Tibial artery (tissue), 4 donors: ENCODE data around the gene MLLT11.

Experiments used
- DNase-seq, 2 donors: peaks; one replicate each; pipeline ENCODE4 v3.0.0-alpha.2; 2019
- H3K27ac ChIP-seq, 2 donors: fragments of 200-600 bp; sonication (generic) in 1 of 2; 1 replicate in 1 of 2; 2 replicates in 1 of 2; pipeline ENCODE4 v1.5.1; 2018 to 2019; ENCODE audit warnings: mild to moderate bottlenecking in 1 of 2
- H3K27me3 ChIP-seq, 2 donors: fragments of 200-600 bp; sonication (generic) in 1 of 2; one replicate each; pipeline versions ENCODE4 v1.5.1 to v1.6.0; 2016 to 2019
- H3K36me3 ChIP-seq, 3 donors: fragments of 200-600 bp; sonication (generic) in 2 of 3; one replicate each; pipeline ENCODE4 v1.5.1; 2016 to 2019; ENCODE audit warnings: mild to moderate bottlenecking in 2 of 3
- H3K4me1 ChIP-seq, 4 donors: fragments of 200-600 bp; sonication (generic) in 2 of 4; 1 replicate in 3 of 4; 2 replicates in 1 of 4; pipeline ENCODE4 v1.5.1; 2016 to 2019
- H3K4me3 ChIP-seq, 2 donors: fragments of 200-600 bp; sonication (generic) in 1 of 2; 1 replicate in 1 of 2; 2 replicates in 1 of 2; pipeline ENCODE4 v1.5.1; 2018 to 2019; ENCODE audit warnings: mild to moderate bottlenecking in 2 of 2
- H3K9me3 ChIP-seq, 3 donors: fragments of 200-600 bp; sonication (generic) in 1 of 3; one replicate each; pipeline ENCODE4 v1.5.1; 2016 to 2019
- CTCF ChIP-seq, 2 experiments: fragments of 200-600 bp in 1 of 2; fragments of 450-650 bp in 1 of 2; IDR thresholded peaks; one replicate each; pipeline ENCODE4 v1.5.1; 2017 to 2019; ENCODE audit warnings: antibody characterized with exemption in 2 of 2, mild to moderate bottlenecking in 1 of 2, moderate library complexity in 1 of 2
- intact Hi-C: fragments of 100-400 bp; cut with DNase I; formaldehyde crosslinking; loops from one replicate; pipeline ENCODE4 v1.15.0; 2023; ENCODE audit warnings: low total_unique reads

The MLLT11 gene

GRCh38 chr1:151043163-151043562, 17.0 kb upstream of the MLLT11 start:
- intact Hi-C loops, result no loop called here

GRCh38 chr1:151047591-151047924, 12.6 kb upstream of the MLLT11 start, which contains the start of gene C1orf56:
C1orf56 (plus strand) TSS chr1:151047751; CDS start chr1:151047848, 97 bp downstream.
- intact Hi-C loops, result no loop called here
- H3K9me3 ChIP-seq, result no peaks in the 10 kb centered on the region
- DNase-seq, result peak; percentile 63 to 84
- H3K4me3 ChIP-seq, result peak within 1 kb of the TSS; percentile 63 to 82
- no peaks in the 10 kb centered on the region for H3K27me3 ChIP-seq
- peak within 1 kb of the TSS; percentile 85 to 98 for H3K27ac ChIP-seq
- TF ChIP-seq CTCF (IDR thresholded peaks at IDR 0.05), result no peak
- peaks cover 0 to 23% (median 13%) of the 10 kb centered on the region in 4 donors for H3K4me1 ChIP-seq
- peaks cover 4 to 17% (median 10%) of the 10 kb centered on the region in 3 donors for H3K36me3 ChIP-seq

More at GRCh38 chr1:151043163-151043562, 17.0 kb upstream of the MLLT11 start:
- no peaks in the 10 kb centered on the region for H3K27me3 ChIP-seq
- H3K9me3 ChIP-seq, result no peaks in the 10 kb centered on the region
- peaks cover 0 to 9% (median 4%) of the 10 kb centered on the region in 4 donors for H3K4me1 ChIP-seq
- no peak for DNase-seq
- no peak overlapping the region for H3K27ac ChIP-seq
- TF ChIP-seq CTCF (IDR thresholded peaks at IDR 0.05), result no peak
- no peaks in the 10 kb centered on the region for H3K36me3 ChIP-seq
- no peak overlapping the region for H3K4me3 ChIP-seq

GRCh38 chr1:151047925-151048644, 12.1 kb upstream of the MLLT11 start:
- DNase-seq, result peak; percentile 76 to 87
- H3K9me3 ChIP-seq, result no peaks in the 10 kb centered on the region
- H3K27ac ChIP-seq, result peak overlapping the region; percentile 85 to 98
- intact Hi-C loops, result no loop called here
- peak; percentile 43 to 44 for TF ChIP-seq CTCF (IDR thresholded peaks at IDR 0.05)
- peaks cover 9 to 22% (median 16%) of the 10 kb centered on the region in 3 donors for H3K36me3 ChIP-seq
- no peaks in the 10 kb centered on the region for H3K27me3 ChIP-seq
- H3K4me3 ChIP-seq, result peak overlapping the region; percentile 63 to 82
- H3K4me1 ChIP-seq, result peaks cover 0 to 23% (median 13%) of the 10 kb centered on the region in 4 donors

GRCh38 chr1:151048645-151049032, 11.6 kb upstream of the MLLT11 start:
- intact Hi-C loops, result no loop called here
- peak overlapping the region; percentile 63 to 82 for H3K4me3 ChIP-seq
- no peaks in the 10 kb centered on the region for H3K27me3 ChIP-seq
- no peaks in the 10 kb centered on the region for H3K9me3 ChIP-seq
- peak in 1 of 2 experiments; percentile 3 for TF ChIP-seq CTCF (IDR thresholded peaks at IDR 0.05)
- H3K27ac ChIP-seq, result peak overlapping the region; percentile 85 to 98
- peaks cover 0 to 23% (median 13%) of the 10 kb centered on the region in 4 donors for H3K4me1 ChIP-seq
- DNase-seq, result no peak
- peaks cover 14 to 28% (median 21%) of the 10 kb centered on the region in 3 donors for H3K36me3 ChIP-seq

GRCh38 chr1:151049458-151049857, 10.7 kb upstream of the MLLT11 start:
- peaks cover 0 to 23% (median 13%) of the 10 kb centered on the region in 4 donors for H3K4me1 ChIP-seq
- intact Hi-C loops, result no loop called here
- H3K4me3 ChIP-seq, result no peak overlapping the region
- no peaks in the 10 kb centered on the region for H3K27me3 ChIP-seq
- TF ChIP-seq CTCF (IDR thresholded peaks at IDR 0.05), result no peak
- DNase-seq, result no peak
- no peaks in the 10 kb centered on the region for H3K9me3 ChIP-seq
- peaks cover 23 to 36% (median 29%) of the 10 kb centered on the region in 3 donors for H3K36me3 ChIP-seq
- H3K27ac ChIP-seq, result peak overlapping the region in 1 of 2 donors; percentile 98
